Karpas-422 (cell line): ENCODE results near the gene ANKLE2. TPM values are rescaled to one million over a fixed set of nuclear protein-coding genes. Genes with fewer than 3 reads are reported as not detected.

ENCODE experiments used
- DNase-seq: peaks from one replicate; pipeline ENCODE4 v3.0.0-alpha.2; 2015
- H2AFZ ChIP-seq: fragments of 200-600 bp; sonication (generic); 2 replicates; pipeline ENCODE4 v1.6.1; 2014; ENCODE audit warnings: antibody characterized with exemption, low read length, mixed read lengths
- H3K27ac ChIP-seq: fragments of 200-600 bp; sonication (generic); 2 replicates; pipeline ENCODE4 v1.5.1; 2014; ENCODE audit warnings: mild to moderate bottlenecking, low read length, moderate library complexity
- H3K27me3 ChIP-seq: fragments of 200-600 bp; sonication (generic); 2 replicates; pipeline ENCODE4 v1.6.1; 2014; ENCODE audit warnings: low read length, mixed read lengths
- H3K36me3 ChIP-seq: fragments of 200-600 bp; sonication (generic); 2 replicates; pipeline ENCODE4 v1.6.1; 2014; ENCODE audit warnings: low read length, mixed read lengths; ENCODE audit not compliant: insufficient read depth
- H3K4me1 ChIP-seq: fragments of 200-600 bp; sonication (generic); 2 replicates; pipeline ENCODE4 v1.6.1; 2014; ENCODE audit warnings: mild to moderate bottlenecking, low read length, mixed read lengths
- H3K4me2 ChIP-seq: fragments of 200-600 bp; sonication (generic); 2 replicates; pipeline ENCODE4 v1.6.1; 2014; ENCODE audit warnings: low read length, low read depth, mild to moderate bottlenecking; ENCODE audit not compliant: poor library complexity, severe bottlenecking
- H3K4me3 ChIP-seq: fragments of 200-600 bp; sonication (generic); 2 replicates; pipeline ENCODE4 v1.5.1; 2014; ENCODE audit warnings: mild to moderate bottlenecking, antibody characterized with exemption, low read length, mixed read lengths
- H3K79me2 ChIP-seq: fragments of 200-600 bp; sonication (generic); 2 replicates; pipeline ENCODE4 v1.6.1; 2014; ENCODE audit warnings: mild to moderate bottlenecking, low read length, mixed read lengths
- H3K9ac ChIP-seq: fragments of 200-600 bp; sonication (generic); 2 replicates; pipeline ENCODE4 v1.6.0; 2014; ENCODE audit warnings: low read length
- H3K9me2 ChIP-seq: fragments of 200-600 bp; sonication (generic), shearing (Covaris generic); replicated peaks from 2 replicates; pipeline ENCODE4 v1.6.0; 2014; ENCODE audit warnings: mild to moderate bottlenecking, low read length, moderate library complexity; ENCODE audit not compliant: insufficient read depth
- H3K9me3 ChIP-seq: fragments of 300-700, 200-600 bp; sonication (generic); 2 replicates; pipeline ENCODE4 v1.6.1; 2014; ENCODE audit warnings: low read length, mixed read lengths
- H4K20me1 ChIP-seq: fragments of 200-600 bp; sonication (generic); 2 replicates; pipeline ENCODE4 v1.6.1; 2014; ENCODE audit warnings: mild to moderate bottlenecking, antibody characterized with exemption, low read length, low read depth; ENCODE audit not compliant: insufficient read depth
- total RNA-seq: library from RNA; depleted of rRNA; stranded (reverse); fragments of >200 nt; shearing (Covaris generic); gene quantifications from 2 replicates; pipeline ENCODE4 v1.2.3, GENCODE V29; 2014; ENCODE audit warnings: low replicate concordance

Gene ANKLE2
- total RNA-seq, 1 experiment from 2014 or later: 42.7 TPM

DNA sequence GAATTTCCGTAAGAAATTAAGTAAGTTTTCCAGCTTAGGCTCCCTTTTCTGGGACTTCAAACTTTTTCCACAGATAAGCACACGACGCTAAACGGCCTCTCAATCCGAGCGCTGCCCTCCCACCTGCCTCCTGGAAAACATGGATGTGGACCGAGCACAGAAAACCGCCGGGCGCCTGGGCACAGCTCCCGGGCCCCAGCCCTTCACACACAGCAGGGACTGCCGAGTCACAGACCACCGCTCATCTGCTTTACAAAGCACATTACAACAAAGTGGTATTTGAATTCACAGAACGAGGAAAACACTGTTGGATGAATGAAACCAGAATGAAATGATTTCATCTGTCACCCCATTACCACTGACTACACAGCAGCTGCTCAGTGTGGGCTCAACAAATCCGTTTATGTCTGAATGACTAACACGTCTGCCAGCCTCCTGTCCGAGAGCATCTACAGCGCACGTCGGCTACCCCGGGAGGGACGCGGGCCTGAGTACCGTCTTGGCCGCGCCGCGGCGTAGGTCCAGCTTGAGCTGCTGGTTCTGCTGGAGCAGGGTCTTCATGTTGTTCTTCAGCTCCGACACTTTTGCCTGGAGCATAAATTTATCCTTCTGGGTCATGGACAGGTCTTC lies 13.1 kb upstream of the ANKLE2 start:
- Histone ChIP-seq H3K27ac (no peak overlapping the region), H3K4me3 (no peak overlapping the region), H2AFZ (no peak overlapping the region), H3K9me3 (no peaks in the 10 kb centered on the region), H3K4me1 (peaks cover 16% of the 10 kb centered on the region), H3K27me3 (no peaks in the 10 kb centered on the region), H3K9ac (no peak overlapping the region), H3K36me3 (peaks cover 16% of the 10 kb centered on the region), H3K79me2 (no peaks in the 10 kb centered on the region), H3K9me2 (no peaks in the 10 kb centered on the region), H4K20me1 (no peaks in the 10 kb centered on the region), H3K4me2 (no peak overlapping the region)
- no peak for DNase-seq

DNA sequence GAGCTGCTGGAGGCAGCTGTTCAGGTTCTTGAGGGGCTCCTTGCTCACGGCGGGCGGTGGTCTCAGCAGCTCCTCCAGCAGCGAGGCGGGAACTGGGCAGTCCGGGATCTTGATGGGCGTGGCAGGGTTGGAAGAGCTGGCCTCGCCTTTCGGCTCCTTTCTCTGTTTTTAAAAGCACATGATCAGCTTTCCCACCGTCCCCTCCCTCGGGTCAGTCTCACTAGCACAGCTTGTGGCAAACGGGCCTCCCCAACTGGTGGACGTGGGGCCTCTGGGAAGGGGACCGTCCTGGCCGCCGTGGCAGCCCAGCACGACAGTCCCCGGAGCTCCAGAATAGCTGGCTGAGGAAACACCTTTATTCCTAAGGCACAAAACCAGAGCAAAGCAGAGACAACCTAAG lies 12.5 kb upstream of the ANKLE2 start:
- Histone ChIP-seq H2AFZ (no peak overlapping the region), H3K9me2 (no peaks in the 10 kb centered on the region), H3K4me3 (no peak overlapping the region), H3K36me3 (peaks cover 22% of the 10 kb centered on the region), H3K4me1 (peaks cover 18% of the 10 kb centered on the region), H3K4me2 (no peak overlapping the region), H3K27me3 (no peaks in the 10 kb centered on the region), H3K9me3 (no peaks in the 10 kb centered on the region), H3K79me2 (no peaks in the 10 kb centered on the region), H4K20me1 (no peaks in the 10 kb centered on the region), H3K9ac (no peak overlapping the region), H3K27ac (no peak overlapping the region)
- DNase-seq: no peak

- Histone ChIP-seq H3K4me2 (no peak overlapping the region), H3K9ac (no peak overlapping the region), H3K9me3 (no peaks in the 10 kb centered on the region), H4K20me1 (no peaks in the 10 kb centered on the region), H3K4me1 (peaks cover 18% of the 10 kb centered on the region), H3K27me3 (no peaks in the 10 kb centered on the region), H2AFZ (no peak overlapping the region), H3K27ac (no peak overlapping the region), H3K4me3 (no peak overlapping the region), H3K36me3 (peaks cover 26% of the 10 kb centered on the region), H3K79me2 (no peaks in the 10 kb centered on the region), H3K9me2 (no peaks in the 10 kb centered on the region)
- no peak for DNase-seq
Measured at GRCh38 chr12:132773077-132773955, 11.7 kb upstream of the ANKLE2 start.

DNA sequence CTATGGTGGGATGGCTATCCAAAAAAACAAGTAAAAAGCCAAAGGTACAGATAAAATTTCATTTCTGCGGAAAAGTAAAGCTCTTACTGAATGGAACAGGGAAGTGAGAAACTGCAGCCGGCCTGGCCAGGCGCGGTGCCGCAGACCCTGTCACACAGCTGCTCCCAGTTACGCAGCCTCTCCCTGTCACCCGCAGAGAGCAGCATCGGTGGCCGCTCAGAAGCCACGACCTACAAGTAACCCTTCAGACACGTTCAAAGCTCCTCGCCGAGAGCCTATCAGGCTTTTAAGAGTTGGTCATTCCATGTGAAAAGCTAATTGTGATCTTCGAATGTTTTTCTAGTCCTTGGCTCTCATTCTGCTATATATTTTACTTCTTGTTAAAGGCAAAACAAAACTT lies 11.0 kb upstream of the ANKLE2 start:
- no peak for DNase-seq
- H3K9ac ChIP-seq: no peak overlapping the region
- no peak overlapping the region for H3K27ac ChIP-seq
- peaks cover 18% of the 10 kb centered on the region for H3K4me1 ChIP-seq
- H3K9me2 ChIP-seq: no peaks in the 10 kb centered on the region
- no peaks in the 10 kb centered on the region for H3K9me3 ChIP-seq
- no peak overlapping the region for H2AFZ ChIP-seq
- peaks cover 27% of the 10 kb centered on the region for H3K36me3 ChIP-seq
- H3K4me3 ChIP-seq: no peak overlapping the region
- no peaks in the 10 kb centered on the region for H3K27me3 ChIP-seq
- H3K4me2 ChIP-seq: no peak overlapping the region
- H4K20me1 ChIP-seq: no peaks in the 10 kb centered on the region
- no peaks in the 10 kb centered on the region for H3K79me2 ChIP-seq

- no peaks in the 10 kb centered on the region for H4K20me1 ChIP-seq
- peaks cover 24% of the 10 kb centered on the region for H3K36me3 ChIP-seq
- H3K9ac ChIP-seq: no peak overlapping the region
- H3K9me2 ChIP-seq: no peaks in the 10 kb centered on the region
- no peaks in the 10 kb centered on the region for H3K27me3 ChIP-seq
- peaks cover 18% of the 10 kb centered on the region for H3K4me1 ChIP-seq
- no peak overlapping the region for H3K4me3 ChIP-seq
- no peaks in the 10 kb centered on the region for H3K79me2 ChIP-seq
- H3K27ac ChIP-seq: peak overlapping the region; percentile 47
- no peaks in the 10 kb centered on the region for H3K9me3 ChIP-seq
- DNase-seq: no peak
- no peak overlapping the region for H3K4me2 ChIP-seq
- no peak overlapping the region for H2AFZ ChIP-seq
Measured at GRCh38 chr12:132771126-132771838, 9.7 kb upstream of the ANKLE2 start.

DNA sequence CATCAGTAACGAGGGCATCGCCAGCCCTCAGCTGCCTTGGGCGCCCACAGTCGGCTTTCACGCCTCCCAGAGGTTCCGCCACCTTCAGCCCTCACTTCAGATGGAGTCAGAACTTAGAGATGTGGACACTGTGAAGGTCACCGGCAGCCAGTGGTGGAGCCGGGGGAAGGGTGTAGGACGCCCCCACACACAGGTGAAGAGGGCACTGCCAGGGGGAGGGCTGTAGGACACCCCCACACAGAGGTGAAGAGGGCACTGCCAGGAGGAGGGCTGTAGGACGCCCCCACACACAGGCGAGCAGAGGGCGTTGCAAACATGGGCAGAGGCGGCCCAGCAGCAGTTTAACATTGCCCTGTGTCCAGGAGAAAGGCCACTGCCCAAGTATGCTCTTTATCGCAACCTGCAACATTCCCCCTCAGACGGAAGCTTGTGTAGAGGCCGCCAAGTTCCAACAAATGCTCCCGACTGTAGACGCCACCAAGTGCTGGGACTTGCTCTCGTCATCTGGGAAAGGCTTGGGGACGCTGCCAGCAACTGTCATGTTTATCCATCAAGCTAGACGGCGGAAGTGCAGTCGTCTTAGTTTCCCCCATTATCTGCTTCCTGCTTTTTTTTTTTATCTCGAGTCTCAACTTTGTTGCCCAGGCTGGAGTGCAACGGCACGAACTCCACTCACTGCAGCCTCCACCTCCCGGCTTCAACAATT lies 4.9 kb upstream of the ANKLE2 start:
- no peaks in the 10 kb centered on the region for H4K20me1 ChIP-seq
- H3K27ac ChIP-seq: no peak overlapping the region
- H3K36me3 ChIP-seq: peaks cover 13% of the 10 kb centered on the region
- no peak for DNase-seq
- no peak overlapping the region for H3K9ac ChIP-seq
- H3K27me3 ChIP-seq: no peaks in the 10 kb centered on the region
- no peaks in the 10 kb centered on the region for H3K9me2 ChIP-seq
- H3K79me2 ChIP-seq: peaks cover 6% of the 10 kb centered on the region; the same call in 1 of the 2 replicates
- H3K9me3 ChIP-seq: no peaks in the 10 kb centered on the region
- H3K4me2 ChIP-seq: no peak overlapping the region
- H3K4me1 ChIP-seq: peaks cover 25% of the 10 kb centered on the region
- H2AFZ ChIP-seq: no peak overlapping the region
- no peak overlapping the region for H3K4me3 ChIP-seq

- Histone ChIP-seq H3K79me2 (peaks cover 17% of the 10 kb centered on the region), H3K4me3 (no peak overlapping the region), H3K4me1 (peaks cover 23% of the 10 kb centered on the region), H3K9me3 (no peaks in the 10 kb centered on the region), H4K20me1 (peaks cover 10% of the 10 kb centered on the region), H2AFZ (no peak overlapping the region), H3K4me2 (no peak overlapping the region), H3K9me2 (no peaks in the 10 kb centered on the region), H3K27me3 (no peaks in the 10 kb centered on the region), H3K27ac (no peak overlapping the region), H3K36me3 (peaks cover 13% of the 10 kb centered on the region), H3K9ac (no peak overlapping the region)
- DNase-seq: no peak
Measured at GRCh38 chr12:132765361-132765760, 3.7 kb upstream of the ANKLE2 start.
